Muscle layer of colon (tissue), 2 donors: Measurements from ENCODE around the gene RAB6B.

Source experiments
- H3K27ac ChIP-seq: one replicate; pipeline ENCODE4 v1.7.0; 2013; ENCODE audit warnings: low read depth, mild to moderate bottlenecking, low read length, moderate library complexity
- H3K27me3 ChIP-seq, 2 donors: one replicate each; pipeline ENCODE4 v1.7.0; 2013; ENCODE audit warnings: low read length in 2 of 2, mild to moderate bottlenecking in 2 of 2; ENCODE audit not compliant: insufficient read depth in 2 of 2, control insufficient read depth in 1 of 2
- H3K36me3 ChIP-seq: one replicate; pipeline ENCODE4 v1.7.0; 2013; ENCODE audit warnings: mild to moderate bottlenecking, low read length; ENCODE audit not compliant: insufficient read depth
- H3K4me1 ChIP-seq: one replicate; pipeline ENCODE4 v1.7.0; 2013; ENCODE audit warnings: mild to moderate bottlenecking, low read length; ENCODE audit not compliant: insufficient read depth
- H3K4me3 ChIP-seq, 2 donors: one replicate each; pipeline ENCODE4 v1.7.0; 2013; ENCODE audit warnings: low read length in 2 of 2, low read depth in 1 of 2, mild to moderate bottlenecking in 1 of 2, moderate library complexity in 1 of 2
- H3K9ac ChIP-seq: one replicate; pipeline ENCODE4 v1.7.0; 2013; ENCODE audit warnings: low read length
- H3K9me3 ChIP-seq: one replicate; pipeline ENCODE4 v1.7.0; 2013; ENCODE audit warnings: mild to moderate bottlenecking, low read length
- donor health status: abdominal sarcoma.
- donor health status: Adenocarcinoma of cecum.

The RAB6B gene

GRCh38 chr3:133882986-133883586, 12.6 kb downstream of the RAB6B start:
- Histone ChIP-seq H3K9me3 (no peaks in the 10 kb centered on the region), H3K27ac (no peak overlapping the region), H3K4me3 (no peak overlapping the region)

GRCh38 chr3:133881939-133882825, 13.5 kb downstream of the RAB6B start:
- Histone ChIP-seq H3K36me3 (no peaks in the 10 kb centered on the region), H3K27me3 (no peaks in the 10 kb centered on the region), H3K4me3 (no peak overlapping the region), H3K27ac (no peak overlapping the region), H3K9ac (no peak overlapping the region), H3K4me1 (no peaks in the 10 kb centered on the region), H3K9me3 (no peaks in the 10 kb centered on the region)

More at GRCh38 chr3:133882986-133883586, 12.6 kb downstream of the RAB6B start:
- Histone ChIP-seq H3K36me3 (no peaks in the 10 kb centered on the region), H3K27me3 (no peaks in the 10 kb centered on the region), H3K4me1 (no peaks in the 10 kb centered on the region), H3K9ac (no peak overlapping the region)

GRCh38 chr3:133881492-133881891, 14.2 kb downstream of the RAB6B start:
- H3K9ac ChIP-seq: no peak overlapping the region
- H3K27ac ChIP-seq: no peak overlapping the region
- H3K4me3 ChIP-seq: no peak overlapping the region

GRCh38 chr3:133880886-133881455, 14.7 kb downstream of the RAB6B start:
- Histone ChIP-seq H3K27me3 (no peaks in the 10 kb centered on the region), H3K4me3 (no peak overlapping the region), H3K4me1 (no peaks in the 10 kb centered on the region), H3K36me3 (no peaks in the 10 kb centered on the region), H3K9me3 (no peaks in the 10 kb centered on the region), H3K9ac (no peak overlapping the region), H3K27ac (no peak overlapping the region)

More at GRCh38 chr3:133881492-133881891, 14.2 kb downstream of the RAB6B start:
- no peaks in the 10 kb centered on the region for H3K27me3 ChIP-seq
- no peaks in the 10 kb centered on the region for H3K36me3 ChIP-seq
- no peaks in the 10 kb centered on the region for H3K9me3 ChIP-seq
- H3K4me1 ChIP-seq: no peaks in the 10 kb centered on the region

- Histone ChIP-seq H3K9me3 (no peaks in the 10 kb centered on the region), H3K27me3 (no peaks in the 10 kb centered on the region), H3K4me3 (no peak overlapping the region), H3K9ac (no peak overlapping the region), H3K27ac (no peak overlapping the region), H3K4me1 (no peaks in the 10 kb centered on the region), H3K36me3 (no peaks in the 10 kb centered on the region)
Measured at GRCh38 chr3:133880287-133880686, 15.4 kb downstream of the RAB6B start.

GRCh38 chr3:133878518-133878917, 17.2 kb downstream of the RAB6B start:
- Histone ChIP-seq H3K9ac (no peak overlapping the region), H3K27me3 (no peaks in the 10 kb centered on the region), H3K36me3 (no peaks in the 10 kb centered on the region), H3K9me3 (no peaks in the 10 kb centered on the region), H3K27ac (no peak overlapping the region), H3K4me1 (no peaks in the 10 kb centered on the region), H3K4me3 (no peak overlapping the region)

GRCh38 chr3:133877221-133877620, 18.5 kb downstream of the RAB6B start:
- H3K9ac ChIP-seq: no peak overlapping the region
- H3K9me3 ChIP-seq: no peaks in the 10 kb centered on the region
- H3K4me3 ChIP-seq: no peak overlapping the region
- no peaks in the 10 kb centered on the region for H3K4me1 ChIP-seq
- H3K27me3 ChIP-seq: no peaks in the 10 kb centered on the region
- no peak overlapping the region for H3K27ac ChIP-seq
- H3K36me3 ChIP-seq: no peaks in the 10 kb centered on the region

GRCh38 chr3:133874761-133875438, 20.8 kb downstream of the RAB6B start:
- Histone ChIP-seq H3K9ac (no peak overlapping the region), H3K9me3 (no peaks in the 10 kb centered on the region), H3K4me1 (no peaks in the 10 kb centered on the region), H3K4me3 (no peak overlapping the region), H3K27me3 (no peaks in the 10 kb centered on the region), H3K27ac (no peak overlapping the region), H3K36me3 (no peaks in the 10 kb centered on the region)

- H3K27ac ChIP-seq: no peak overlapping the region
- no peaks in the 10 kb centered on the region for H3K4me1 ChIP-seq
- no peaks in the 10 kb centered on the region for H3K9me3 ChIP-seq
- H3K36me3 ChIP-seq: no peaks in the 10 kb centered on the region
- no peak overlapping the region for H3K4me3 ChIP-seq
- no peak overlapping the region for H3K9ac ChIP-seq
- no peaks in the 10 kb centered on the region for H3K27me3 ChIP-seq
Measured at GRCh38 chr3:133874344-133874743, 21.3 kb downstream of the RAB6B start.

GRCh38 chr3:133872781-133873180, 22.9 kb downstream of the RAB6B start:
- Histone ChIP-seq H3K4me3 (no peak overlapping the region), H3K27ac (no peak overlapping the region), H3K27me3 (no peaks in the 10 kb centered on the region), H3K36me3 (no peaks in the 10 kb centered on the region), H3K9ac (no peak overlapping the region), H3K9me3 (no peaks in the 10 kb centered on the region), H3K4me1 (no peaks in the 10 kb centered on the region)

- H3K27ac ChIP-seq: no peak overlapping the region
- no peaks in the 10 kb centered on the region for H3K27me3 ChIP-seq
- H3K36me3 ChIP-seq: no peaks in the 10 kb centered on the region
Measured at GRCh38 chr3:133872161-133872560, 23.5 kb downstream of the RAB6B start.

More at GRCh38 chr3:133872161-133872560, 23.5 kb downstream of the RAB6B start:
- Histone ChIP-seq H3K4me1 (no peaks in the 10 kb centered on the region), H3K9me3 (no peaks in the 10 kb centered on the region), H3K4me3 (no peak overlapping the region), H3K9ac (no peak overlapping the region)
